ENCODE measurements around the gene HORMAD2.
"Not testable (repeated sequence)": the region's sequence is repeated elsewhere in the genome, so short reads cannot be mapped to it uniquely, and the experiment has no call there.

The HORMAD2 gene

GRCh38 chr22:30073743-30074142 is 6.5 kb upstream of the HORMAD2 start:
- Histone ChIP-seq H3K27me3 (ENCODE audit: low read depth) (0 out of 2 replicates have a peak, but pooled peaks cover 3% of the 10 kb centered on the region), H3K4me1 (peaks cover 15% of the 10 kb centered on the region), H3K9me3 (no peaks in the 10 kb centered on the region), H3K4me3 (no peak overlapping the region), H3K36me3 (replicated peaks) (no peaks in the 10 kb centered on the region)
- in situ Hi-C loops (cut with MboI; ENCODE audit: low sequenced_read_pairs) = no loop called here
- DNase-seq (ENCODE audit: low spot score in 2 of 2) = no peak

GRCh38 chr22:30074147-30074546 is 6.1 kb upstream of the HORMAD2 start:
- H3K4me1 ChIP-seq = peaks cover 15% of the 10 kb centered on the region
- H3K9me3 ChIP-seq = no peaks in the 10 kb centered on the region
- H3K36me3 ChIP-seq (replicated peaks) = no peaks in the 10 kb centered on the region
- H3K27me3 ChIP-seq (ENCODE audit: low read depth) = 0 out of 2 replicates have a peak, but pooled peaks cover 3% of the 10 kb centered on the region
- in situ Hi-C loops (cut with MboI; ENCODE audit: low sequenced_read_pairs) = no loop called here
- no peak for DNase-seq (ENCODE audit: low spot score in 2 of 2)
- H3K4me3 ChIP-seq = no peak overlapping the region

- no peak for DNase-seq (ENCODE audit: low spot score in 2 of 2)
Observed at GRCh38 chr22:30074994-30075393, 5.3 kb upstream of the HORMAD2 start.

GRCh38 chr22:30077279-30077880 is 2.9 kb upstream of the HORMAD2 start:
- Histone ChIP-seq H3K9me3 (no peaks in the 10 kb centered on the region), H3K4me3 (no peak overlapping the region), H3K27me3 (ENCODE audit: low read depth) (0 out of 2 replicates have a peak, but pooled peaks cover 3% of the 10 kb centered on the region), H3K4me1 (peaks cover 12% of the 10 kb centered on the region), H3K36me3 (replicated peaks) (no peaks in the 10 kb centered on the region)
- DNase-seq (ENCODE audit: low spot score in 2 of 2) = no peak
- in situ Hi-C loops (cut with MboI; ENCODE audit: low sequenced_read_pairs) = no loop called here

More at GRCh38 chr22:30074994-30075393, 5.3 kb upstream of the HORMAD2 start:
- Histone ChIP-seq H3K4me3 (no peak overlapping the region), H3K9me3 (no peaks in the 10 kb centered on the region), H3K27me3 (ENCODE audit: low read depth) (0 out of 2 replicates have a peak, but pooled peaks cover 3% of the 10 kb centered on the region), H3K36me3 (replicated peaks) (no peaks in the 10 kb centered on the region), H3K4me1 (peaks cover 15% of the 10 kb centered on the region)
- in situ Hi-C loops (cut with MboI; ENCODE audit: low sequenced_read_pairs) = no loop called here

DNA sequence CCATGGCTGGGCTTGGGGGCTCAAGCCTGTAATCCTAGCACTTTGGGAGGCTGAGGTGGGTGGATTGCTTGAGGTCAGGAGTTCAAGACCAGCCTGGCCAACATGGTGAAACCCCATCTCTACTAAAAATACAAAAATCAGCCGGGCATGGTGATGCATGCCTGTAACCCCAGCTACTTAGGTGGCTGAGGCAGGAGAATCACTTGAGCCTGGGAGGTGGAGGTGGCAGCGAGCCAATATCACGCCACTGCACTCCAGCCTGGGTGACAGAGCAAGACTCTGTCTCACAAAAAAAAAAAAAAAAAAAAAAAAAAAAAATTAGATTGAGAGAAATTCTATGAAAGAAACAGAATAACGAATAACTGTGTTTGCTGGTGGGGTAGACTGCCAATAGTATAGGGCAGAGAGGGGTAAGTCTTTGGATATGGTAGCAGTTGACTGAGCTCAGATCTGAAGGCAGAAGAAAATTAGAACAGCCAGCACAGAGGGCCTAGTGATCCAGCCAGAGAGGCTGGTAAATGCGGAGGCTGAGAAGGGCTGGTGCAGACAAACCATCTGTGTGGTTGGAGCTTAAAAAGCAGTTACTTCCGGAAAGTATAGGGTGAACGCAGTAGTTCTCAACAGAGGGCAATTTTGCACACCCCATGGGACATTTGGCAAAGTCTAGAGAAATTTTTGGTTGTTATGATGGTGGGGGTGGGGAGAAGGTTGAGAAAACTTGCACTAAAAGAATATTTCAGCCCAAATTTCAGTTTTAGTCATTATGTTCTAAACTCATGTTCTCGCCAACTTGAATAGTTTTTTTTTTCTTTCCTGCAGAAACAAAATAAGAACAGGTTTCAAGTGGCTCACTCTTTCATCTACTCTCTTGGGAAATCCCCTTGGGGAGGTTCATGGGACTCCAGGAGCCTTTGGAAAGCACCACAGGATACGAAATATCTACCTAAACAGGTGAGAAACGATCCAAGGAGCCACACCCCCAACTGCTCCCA is 1.6 kb upstream of the HORMAD2 start:
- Histone ChIP-seq H3K4me1 (peaks cover 12% of the 10 kb centered on the region), H3K4me3 (no peak overlapping the region), H3K9me3 (no peaks in the 10 kb centered on the region), H3K27me3 (ENCODE audit: low read depth) (0 out of 2 replicates have a peak, but pooled peaks cover 3% of the 10 kb centered on the region), H3K36me3 (replicated peaks) (no peaks in the 10 kb centered on the region)
- in situ Hi-C loops (cut with MboI; ENCODE audit: low sequenced_read_pairs) = no loop called here
- DNase-seq (ENCODE audit: low spot score in 2 of 2) = peak in 1 of 2 experiments; percentile 9

GRCh38 chr22:30080805-30081204 is 541 bp downstream of the HORMAD2 start:
- Histone ChIP-seq H3K4me1 (peaks cover 12% of the 10 kb centered on the region), H3K36me3 (replicated peaks) (no peaks in the 10 kb centered on the region), H3K9me3 (0 out of 2 replicates have a peak, but pooled peaks cover 2% of the 10 kb centered on the region), H3K27me3 (ENCODE audit: low read depth) (no peaks in the 10 kb centered on the region), H3K4me3 (no peak overlapping the region)
- in situ Hi-C loops (cut with MboI; ENCODE audit: low sequenced_read_pairs) = loop anchor here (10.0 kb wide), 1 partner anchor 446 kb away; no protein-coding TSS in a partner anchor
- DNase-seq (ENCODE audit: low spot score in 2 of 2) = no peak

DNA sequence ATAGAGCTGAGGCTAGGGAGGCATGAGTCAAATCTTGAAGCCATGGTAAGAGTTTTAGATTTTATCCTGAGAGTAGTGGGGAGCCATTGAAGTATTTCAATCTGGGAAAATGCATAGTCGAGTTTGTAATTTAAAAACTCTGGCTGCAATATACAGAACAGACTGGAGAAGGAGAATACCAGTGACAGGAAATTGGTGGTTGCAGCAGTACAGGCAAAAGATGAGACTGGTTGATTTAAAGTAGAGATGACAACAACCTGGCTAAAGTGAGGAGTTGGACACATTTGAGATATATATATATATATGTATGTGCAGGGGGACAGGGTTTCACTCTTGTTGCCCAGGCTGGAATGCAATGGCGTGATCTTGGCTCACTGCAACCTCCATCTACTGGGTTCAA is 6.2 kb downstream of the HORMAD2 start:
- Histone ChIP-seq H3K36me3 (replicated peaks) (no peaks in the 10 kb centered on the region), H3K9me3 (0 out of 2 replicates have a peak, but pooled peaks cover 2% of the 10 kb centered on the region), H3K27me3 (ENCODE audit: low read depth) (no peaks in the 10 kb centered on the region), H3K4me3 (no peak overlapping the region), H3K4me1 (peaks cover 2% of the 10 kb centered on the region; the same call in 1 of the 2 replicates)
- in situ Hi-C loops (cut with MboI; ENCODE audit: low sequenced_read_pairs) = loop anchor here (10.0 kb wide), 1 partner anchor 452 kb away; no protein-coding TSS in a partner anchor
- DNase-seq (ENCODE audit: low spot score in 2 of 2) = no peak

GRCh38 chr22:30087037-30087436 is 6.8 kb downstream of the HORMAD2 start:
- not testable (repeated sequence) for H3K36me3 ChIP-seq (replicated peaks); DNase-seq (ENCODE audit: low spot score in 2 of 2)
- in situ Hi-C loops (cut with MboI; ENCODE audit: low sequenced_read_pairs) = loop anchor here (10.0 kb wide), 1 partner anchor 452 kb away; no protein-coding TSS in a partner anchor

DNA sequence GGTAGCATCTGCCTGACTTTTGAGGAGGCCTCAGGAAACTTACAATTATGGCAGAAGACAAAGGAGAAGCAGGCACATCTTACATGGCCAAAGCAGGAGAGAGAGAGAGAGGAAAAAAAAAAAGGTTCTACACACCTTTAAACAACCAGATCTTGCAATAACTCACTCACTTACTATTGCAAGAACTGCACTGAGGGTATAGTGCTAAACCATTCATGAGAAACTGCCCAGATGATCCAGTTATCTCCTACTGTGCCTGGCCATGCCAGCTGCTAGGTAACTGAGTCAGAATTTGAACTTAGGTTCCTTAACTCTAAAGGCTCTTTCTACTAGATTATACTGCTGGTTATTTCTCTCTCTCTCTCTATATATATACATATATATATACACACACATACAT is 7.3 kb downstream of the HORMAD2 start:
- Histone ChIP-seq H3K27me3 (ENCODE audit: low read depth) (no peaks in the 10 kb centered on the region), H3K9me3 (0 out of 2 replicates have a peak, but pooled peaks cover 2% of the 10 kb centered on the region), H3K4me3 (no peak overlapping the region), H3K36me3 (replicated peaks) (no peaks in the 10 kb centered on the region), H3K4me1 (peaks cover 2% of the 10 kb centered on the region; the same call in 1 of the 2 replicates)
- no peak for DNase-seq (ENCODE audit: low spot score in 2 of 2)
- in situ Hi-C loops (cut with MboI; ENCODE audit: low sequenced_read_pairs) = loop anchor here (10.0 kb wide), 1 partner anchor 453 kb away; no protein-coding TSS in a partner anchor

More at GRCh38 chr22:30087037-30087436, 6.8 kb downstream of the HORMAD2 start:
- not testable (repeated sequence) for H3K9me3 ChIP-seq; H3K4me1 ChIP-seq; H3K4me3 ChIP-seq; H3K27me3 ChIP-seq (ENCODE audit: low read depth)

- Histone ChIP-seq H3K4me3 (no peak overlapping the region), H3K36me3 (replicated peaks) (no peaks in the 10 kb centered on the region), H3K9me3 (0 out of 2 replicates have a peak, but pooled peaks cover 2% of the 10 kb centered on the region), H3K27me3 (ENCODE audit: low read depth) (no peaks in the 10 kb centered on the region), H3K4me1 (peaks cover 2% of the 10 kb centered on the region; the same call in 1 of the 2 replicates)
- in situ Hi-C loops (cut with MboI; ENCODE audit: low sequenced_read_pairs) = loop anchor here (10.0 kb wide), 1 partner anchor 454 kb away; no protein-coding TSS in a partner anchor
- no peak for DNase-seq (ENCODE audit: low spot score in 2 of 2)
Observed at GRCh38 chr22:30088468-30088867, 8.2 kb downstream of the HORMAD2 start.

DNA sequence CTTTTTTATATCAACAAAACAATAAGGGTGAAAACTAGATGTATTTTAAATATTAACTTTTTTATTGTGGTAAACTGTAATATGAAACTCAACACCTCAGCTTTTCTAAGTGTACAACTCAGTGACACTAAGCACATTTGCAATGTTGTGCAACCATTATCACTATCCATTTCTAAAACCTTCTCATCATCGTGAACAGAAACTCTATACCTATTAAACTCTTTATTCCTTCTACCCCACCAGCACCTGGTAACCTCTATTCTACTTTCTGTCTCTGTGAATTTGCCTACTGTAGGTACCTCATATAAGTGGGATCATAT is 9.4 kb downstream of the HORMAD2 start:
- H3K9me3 ChIP-seq = no peaks in the 10 kb centered on the region
- peaks cover 2% of the 10 kb centered on the region; the same call in 1 of the 2 replicates for H3K4me1 ChIP-seq
- in situ Hi-C loops (cut with MboI; ENCODE audit: low sequenced_read_pairs) = loop anchor here (10.0 kb wide), 1 partner anchor 455 kb away; no protein-coding TSS in a partner anchor
- no peaks in the 10 kb centered on the region for H3K27me3 ChIP-seq (ENCODE audit: low read depth)
- H3K4me3 ChIP-seq = no peak overlapping the region
- DNase-seq (ENCODE audit: low spot score in 2 of 2) = no peak
- no peaks in the 10 kb centered on the region for H3K36me3 ChIP-seq (replicated peaks)

GRCh38 chr22:30092686-30093085 is 12.4 kb downstream of the HORMAD2 start:
- in situ Hi-C loops (cut with MboI; ENCODE audit: low sequenced_read_pairs) = no loop called here
- Histone ChIP-seq H3K9me3 (no peaks in the 10 kb centered on the region), H3K27me3 (ENCODE audit: low read depth) (no peaks in the 10 kb centered on the region; the same call in 1 of the 2 replicates)

GRCh38 chr22:30094804-30095203 is 14.5 kb downstream of the HORMAD2 start:
- Histone ChIP-seq H3K4me3 (no peak overlapping the region), H3K9me3 (no peaks in the 10 kb centered on the region), H3K36me3 (replicated peaks) (no peaks in the 10 kb centered on the region), H3K4me1 (no peaks in the 10 kb centered on the region), H3K27me3 (ENCODE audit: low read depth) (peaks cover 7% of the 10 kb centered on the region)
- no peak for DNase-seq (ENCODE audit: low spot score in 2 of 2)
- in situ Hi-C loops (cut with MboI; ENCODE audit: low sequenced_read_pairs) = no loop called here

More at GRCh38 chr22:30092686-30093085, 12.4 kb downstream of the HORMAD2 start:
- DNase-seq (ENCODE audit: low spot score in 2 of 2) = no peak
- no peaks in the 10 kb centered on the region for H3K36me3 ChIP-seq (replicated peaks)
- peaks cover 2% of the 10 kb centered on the region; the same call in 1 of the 2 replicates for H3K4me1 ChIP-seq
- no peak overlapping the region for H3K4me3 ChIP-seq

Data from HAP-1 (cell line).